Cerebellar nuclear complex (tissue), 1 donor: ENCODE data around the gene B9D1.

ENCODE experiments used
- DNase-seq, 2 experiments: peaks; one replicate each; lab custom pipeline; 2025; lab: John Stamatoyannopoulos, UW

Gene B9D1

GRCh38 chr17:19303367-19303776 lies 59.2 kb downstream of the B9D1 start:
- no peak for DNase-seq

- no peak for DNase-seq
Measured at GRCh38 chr17:19302791-19303331, 59.7 kb downstream of the B9D1 start.

- no peak for DNase-seq
Measured at GRCh38 chr17:19301973-19302372, 60.5 kb downstream of the B9D1 start.

- DNase-seq: no peak
Measured at GRCh38 chr17:19301274-19301951, 61.1 kb downstream of the B9D1 start.

GRCh38 chr17:19299866-19300265 lies 62.7 kb downstream of the B9D1 start:
- no peak for DNase-seq

GRCh38 chr17:19299214-19299747 lies 63.2 kb downstream of the B9D1 start:
- no peak for DNase-seq

- DNase-seq: no peak
Measured at GRCh38 chr17:19298569-19299213, 63.8 kb downstream of the B9D1 start.

- no peak for DNase-seq
Measured at GRCh38 chr17:19296786-19297778, 65.4 kb downstream of the B9D1 start.

- no peak for DNase-seq
Measured at GRCh38 chr17:19295473-19296135, 66.9 kb downstream of the B9D1 start.

- no peak for DNase-seq
Measured at GRCh38 chr17:19294443-19294842, 68.1 kb downstream of the B9D1 start.
